CD4-positive, alpha-beta T cell (primary cell): Measurements from ENCODE around the gene FRY. TPM values are rescaled to one million over a fixed set of nuclear protein-coding genes. Genes with fewer than 3 reads are reported as not detected.

Source experiments
- ATAC-seq: fragments of 200-7000 bp; cut with Tn5 transposase; one replicate; pipeline ENCODE4 v1.10.0; 2022; ENCODE audit warnings: mild to moderate bottlenecking; ENCODE audit not compliant: poor library complexity
- CTCF ChIA-PET: fragments of 350-600 bp; sonication (Branson Sonifier 250); formaldehyde crosslinking; loops from one replicate; lab custom pipeline; 2021; ENCODE audit warnings: antibody characterized with exemption, inconsistent platforms; lab: Charles Lee
- POLR2A ChIA-PET: fragments of 350-600 bp; sonication (Branson Sonifier 250); formaldehyde crosslinking; loops from one replicate; lab custom pipeline; 2021; ENCODE audit warnings: antibody characterized with exemption, inconsistent platforms; lab: Charles Lee
- DNase-seq, 14 experiments: peaks; one replicate each; pipeline ENCODE4 v3.0.0-alpha.2; 2013 to 2020; ENCODE audit warnings: mixed read lengths in 2 of 14
- H3K27ac ChIP-seq, 2 donors: one replicate each; pipeline versions ENCODE4 v1.5.1 to v1.7.0; 2013; ENCODE audit warnings: low read length in 2 of 2, low read depth in 1 of 2, mild to moderate bottlenecking in 1 of 2
- H3K27me3 ChIP-seq, 2 experiments: 1 replicate in 1 of 2; 2 replicates in 1 of 2; pipeline versions ENCODE4 v1.6.1 to v1.7.0; 2013; ENCODE audit warnings: low read length in 2 of 2, control low read depth in 1 of 2, mild to moderate bottlenecking in 1 of 2, moderate library complexity in 1 of 2; ENCODE audit not compliant: insufficient read depth in 2 of 2, control insufficient read depth in 1 of 2
- H3K36me3 ChIP-seq: one replicate; pipeline ENCODE4 v1.6.1; 2013; ENCODE audit warnings: low read length, control low read depth; ENCODE audit not compliant: insufficient read depth
- H3K4me1 ChIP-seq: one replicate; pipeline ENCODE4 v1.6.1; 2013; ENCODE audit warnings: low read length, control low read depth; ENCODE audit not compliant: insufficient read depth
- H3K4me3 ChIP-seq: one replicate; pipeline ENCODE4 v1.5.1; 2013; ENCODE audit warnings: mild to moderate bottlenecking, low read length, moderate library complexity
- H3K9me3 ChIP-seq, 2 experiments: 1 replicate in 1 of 2; 2 replicates in 1 of 2; pipeline versions ENCODE4 v1.6.1 to v1.7.0; 2013; ENCODE audit warnings: low read length in 2 of 2, mild to moderate bottlenecking in 2 of 2, control low read depth in 1 of 2, moderate library complexity in 1 of 2; ENCODE audit not compliant: control insufficient read depth in 1 of 2, insufficient read depth in 1 of 2
- H3K27ac Mint-ChIP-seq: one replicate; pipeline ENCODE4 v1.8.0; 2020; ENCODE audit warnings: mixed read lengths
- H3K27me3 Mint-ChIP-seq: one replicate; pipeline ENCODE4 v1.8.0; 2021; ENCODE audit warnings: mixed read lengths
- H3K36me3 Mint-ChIP-seq: one replicate; pipeline ENCODE4 v1.8.0; 2021; ENCODE audit warnings: low read depth, mixed read lengths
- H3K4me1 Mint-ChIP-seq: one replicate; pipeline ENCODE4 v1.8.0; 2021; ENCODE audit warnings: low read depth, mixed read lengths
- H3K4me3 Mint-ChIP-seq: one replicate; pipeline ENCODE4 v1.8.0; 2020; ENCODE audit warnings: mild to moderate bottlenecking, mixed read lengths
- H3K9me3 Mint-ChIP-seq: one replicate; pipeline ENCODE4 v1.8.0; 2020; ENCODE audit warnings: mixed read lengths
- intact Hi-C, 2 experiments: fragments of 100-400 bp; cut with DNase I in 1 of 2; cut with micrococcal nuclease in 1 of 2; formaldehyde crosslinking; loops; one replicate each; pipeline versions ENCODE4 v1.15.1 to v1.9.0; 2023 to 2025; cut with DNase I, micrococcal nuclease
- total RNA-seq, 174 experiments: library from RNA in 2 of 174; stranded (reverse) in 2 of 174; gene quantifications; one replicate each; pipeline ENCODE4 v1.2.3 and lab custom pipeline; 2021 to 2026
- TF ChIP-seq, protein P1 (sequence below): fragments of 200-600 bp; IDR thresholded peaks from one replicate; pipeline ENCODE4 v1.8.0; 2022; ENCODE audit warnings: antibody characterized with exemption, mild to moderate bottlenecking

The FRY gene
- total RNA-seq, 2 experiments from 2014 or later = 13.7 to 18.4 TPM

DNA sequence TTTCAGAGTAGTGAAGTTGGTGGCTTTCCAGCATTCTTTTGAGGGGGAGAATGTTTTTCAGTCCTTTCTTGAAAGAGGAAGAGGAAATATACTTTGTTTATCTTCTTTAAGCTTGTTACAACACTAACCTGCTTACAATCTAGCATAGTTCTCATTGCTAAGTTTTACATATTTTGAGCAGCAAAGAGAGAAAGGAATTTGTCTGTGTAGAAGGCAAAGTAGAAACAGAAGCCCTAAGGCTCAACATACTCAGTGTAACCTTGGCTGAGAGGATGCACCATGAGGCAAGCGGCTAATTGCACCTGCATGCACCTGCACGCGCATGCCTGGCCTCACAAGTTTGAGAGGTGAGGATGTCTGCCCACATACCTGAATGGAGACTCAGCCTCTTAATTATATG is 2.2 kb downstream of the FRY start:
- Mint-ChIP-seq H3K27ac (no peak overlapping the region), H3K4me3 (peak overlapping the region; percentile 12), H3K36me3 (peaks cover 6% of the 10 kb centered on the region), H3K9me3 (no peaks in the 10 kb centered on the region), H3K27me3 (no peaks in the 10 kb centered on the region), H3K4me1 (peaks cover 82% of the 10 kb centered on the region)
- DNase-seq (no peak), ATAC-seq (no peak)
- Histone ChIP-seq H3K27me3 (no peaks in the 10 kb centered on the region), H3K4me3 (no peak overlapping the region), H3K27ac (no peak overlapping the region), H3K36me3 (no peaks in the 10 kb centered on the region), H3K4me1 (peaks cover 11% of the 10 kb centered on the region), H3K9me3 (no peaks in the 10 kb centered on the region)
- ChIA-PET CTCF (no interaction called here), POLR2A (interaction anchor here (3.7 kb wide), 1 partner anchor 12 kb away, joined by 23 read pairs; no protein-coding TSS in a partner anchor)
- intact Hi-C loops = loop anchor here in 1 of 2 experiments (5.0 kb wide), 1 partner anchor 84 kb away; no protein-coding TSS in a partner anchor
- TF ChIP-seq, protein P1, sequence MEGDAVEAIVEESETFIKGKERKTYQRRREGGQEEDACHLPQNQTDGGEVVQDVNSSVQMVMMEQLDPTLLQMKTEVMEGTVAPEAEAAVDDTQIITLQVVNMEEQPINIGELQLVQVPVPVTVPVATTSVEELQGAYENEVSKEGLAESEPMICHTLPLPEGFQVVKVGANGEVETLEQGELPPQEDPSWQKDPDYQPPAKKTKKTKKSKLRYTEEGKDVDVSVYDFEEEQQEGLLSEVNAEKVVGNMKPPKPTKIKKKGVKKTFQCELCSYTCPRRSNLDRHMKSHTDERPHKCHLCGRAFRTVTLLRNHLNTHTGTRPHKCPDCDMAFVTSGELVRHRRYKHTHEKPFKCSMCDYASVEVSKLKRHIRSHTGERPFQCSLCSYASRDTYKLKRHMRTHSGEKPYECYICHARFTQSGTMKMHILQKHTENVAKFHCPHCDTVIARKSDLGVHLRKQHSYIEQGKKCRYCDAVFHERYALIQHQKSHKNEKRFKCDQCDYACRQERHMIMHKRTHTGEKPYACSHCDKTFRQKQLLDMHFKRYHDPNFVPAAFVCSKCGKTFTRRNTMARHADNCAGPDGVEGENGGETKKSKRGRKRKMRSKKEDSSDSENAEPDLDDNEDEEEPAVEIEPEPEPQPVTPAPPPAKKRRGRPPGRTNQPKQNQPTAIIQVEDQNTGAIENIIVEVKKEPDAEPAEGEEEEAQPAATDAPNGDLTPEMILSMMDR = no peak

DNA sequence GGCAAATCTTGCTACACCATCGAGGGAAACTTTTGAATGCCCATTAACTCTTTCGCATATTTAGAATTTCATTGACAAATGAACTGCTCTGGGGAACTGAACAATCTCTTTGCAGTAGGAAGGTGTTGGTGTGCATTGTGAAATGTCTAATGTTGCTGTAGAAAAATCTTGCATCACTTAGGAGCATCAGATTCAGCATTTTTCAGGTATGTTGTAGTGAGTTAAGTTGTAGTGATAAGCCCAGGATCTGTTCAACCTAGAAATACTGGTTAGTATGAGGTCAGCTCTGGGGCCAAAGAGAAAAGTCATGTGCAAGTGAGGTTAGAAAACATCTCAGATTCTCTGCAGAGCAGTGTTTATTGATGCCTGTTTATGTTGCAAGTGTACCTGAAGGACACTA is 4.1 kb downstream of the FRY start:
- Mint-ChIP-seq H3K9me3 (no peaks in the 10 kb centered on the region), H3K4me3 (peak overlapping the region; percentile 40), H3K4me1 (peaks cover 87% of the 10 kb centered on the region), H3K27ac (peak overlapping the region; percentile 37), H3K36me3 (peaks cover 6% of the 10 kb centered on the region), H3K27me3 (no peaks in the 10 kb centered on the region)
- CTCF ChIA-PET = no interaction called here
- H3K4me3 ChIP-seq = no peak overlapping the region
- no peak for DNase-seq
- intact Hi-C loops = no loop called here
- H3K27me3 ChIP-seq = no peaks in the 10 kb centered on the region
- peaks cover 11% of the 10 kb centered on the region for H3K4me1 ChIP-seq
- TF ChIP-seq, protein P1 = no peak
- H3K27ac ChIP-seq = no peak overlapping the region
- ATAC-seq = no peak
- no peaks in the 10 kb centered on the region for H3K9me3 ChIP-seq
- POLR2A ChIA-PET = no interaction called here
- H3K36me3 ChIP-seq = no peaks in the 10 kb centered on the region

DNA sequence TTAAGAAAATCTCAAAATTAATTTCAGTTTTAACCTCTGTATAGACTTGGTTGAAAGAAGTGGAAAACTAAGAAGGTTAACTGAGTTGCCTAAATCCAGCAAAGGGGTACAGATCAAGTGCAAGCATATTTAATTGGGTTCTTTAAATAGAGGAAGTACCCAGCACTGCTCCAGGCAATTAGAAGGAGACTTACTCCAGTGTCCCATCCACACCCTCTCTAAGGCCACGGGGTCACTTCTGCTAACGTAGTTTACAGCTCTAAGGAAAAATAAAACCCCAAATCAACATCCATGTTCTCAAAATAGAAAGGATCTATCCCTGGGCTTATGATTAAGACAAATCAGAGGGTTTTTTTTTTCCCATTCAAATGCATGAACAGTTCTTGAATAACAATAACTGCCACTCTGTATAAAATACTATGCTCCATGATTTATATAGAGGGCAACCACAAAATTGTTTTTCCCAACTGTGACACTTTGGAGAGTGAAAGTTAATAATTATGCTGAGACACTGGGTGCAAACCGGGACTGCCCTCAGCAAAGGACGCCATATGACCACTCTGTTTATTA is 4.6 kb downstream of the FRY start:
- ATAC-seq (no peak), DNase-seq (peak in 2 of 14 experiments; percentile 25 to 29)
- Histone ChIP-seq H3K36me3 (no peaks in the 10 kb centered on the region), H3K4me3 (no peak overlapping the region), H3K4me1 (peaks cover 12% of the 10 kb centered on the region), H3K27me3 (no peaks in the 10 kb centered on the region), H3K27ac (no peak overlapping the region), H3K9me3 (no peaks in the 10 kb centered on the region)
- TF ChIP-seq, protein P1 = no peak
- intact Hi-C loops = no loop called here
- H3K9me3 Mint-ChIP-seq = no peaks in the 10 kb centered on the region
- CTCF ChIA-PET = no interaction called here
- H3K27ac Mint-ChIP-seq = peak overlapping the region; percentile 37
- peak overlapping the region; percentile 59 for H3K4me3 Mint-ChIP-seq
- no peaks in the 10 kb centered on the region for H3K27me3 Mint-ChIP-seq
- peaks cover 6% of the 10 kb centered on the region for H3K36me3 Mint-ChIP-seq
- H3K4me1 Mint-ChIP-seq = peaks cover 86% of the 10 kb centered on the region
- POLR2A ChIA-PET = interaction anchor here (0.6 kb wide), 1 partner anchor 10 kb away, joined by 4 read pairs; no protein-coding TSS in a partner anchor
